Endothelial cell of umbilical vein (primary cell): ENCODE results near the gene KLF8. TPM values are rescaled to one million over a fixed set of nuclear protein-coding genes. Genes with fewer than 3 reads are reported as not detected.

Experiments used
- BruUV-seq: library from RNA; stranded (reverse); fragments of 400-500 nt; replicated peaks from 2 replicates; lab custom pipeline; 2021; lab: Mats Ljungman, UMichigan
- CTCF ChIA-PET: fragments of 300-600, 350-600 bp; sonication (Branson Sonifier 250); formaldehyde crosslinking; loops from one replicate; lab custom pipeline; 2021; ENCODE audit warnings: antibody characterized with exemption, inconsistent platforms; lab: Charles Lee
- POLR2A ChIA-PET: fragments of 300-600, 350-600 bp; sonication (Branson Sonifier 250); formaldehyde crosslinking; loops from one replicate; lab custom pipeline; 2021; ENCODE audit warnings: antibody characterized with exemption, inconsistent platforms; lab: Charles Lee
- DNase-seq: peaks from one replicate; pipeline ENCODE4 v3.0.0-alpha.2; 2011; ENCODE audit warnings: low read depth, low spot score
- FAIRE-seq: peaks from 2 replicates; lab custom pipeline; 2011; peaks lifted over from hg19 to GRCh38; lab: Jason Lieb, UNC
- H2AFZ ChIP-seq: 2 replicates; pipeline ENCODE4 v1.6.0; 2012; ENCODE audit warnings: low read depth, low read length, control low read depth, inconsistent platforms
- H3K27ac ChIP-seq: 2 replicates; pipeline ENCODE4 v1.5.1; 2011; ENCODE audit warnings: low read depth, mild to moderate bottlenecking, control low read depth, low read length, moderate library complexity; ENCODE audit not compliant: insufficient read depth
- H3K27me3 ChIP-seq, 2 experiments: 2 replicates each; pipeline versions ENCODE4 v1.6.0 to v1.6.1; 2011; ENCODE audit warnings: low read length in 2 of 2, mixed read lengths in 1 of 2; ENCODE audit not compliant: control insufficient read depth in 2 of 2, insufficient read depth in 2 of 2
- H3K36me3 ChIP-seq, 2 experiments: 2 replicates in 1 of 2; 3 replicates in 1 of 2; pipeline ENCODE4 v1.5.1; 2011; ENCODE audit warnings: low read length in 2 of 2, mild to moderate bottlenecking in 1 of 2, moderate library complexity in 1 of 2; ENCODE audit not compliant: control insufficient read depth in 2 of 2, insufficient read depth in 2 of 2; ENCODE audit errors: extremely low read depth in 1 of 2
- H3K4me1 ChIP-seq: 3 replicates; pipeline ENCODE4 v1.5.1; 2011; ENCODE audit warnings: mild to moderate bottlenecking, low read length; ENCODE audit not compliant: control insufficient read depth, insufficient read depth; ENCODE audit errors: extremely low read depth
- H3K4me2 ChIP-seq: 2 replicates; pipeline ENCODE4 v1.6.1; 2011; ENCODE audit warnings: low read length, control low read depth, mixed read lengths; ENCODE audit not compliant: insufficient read depth
- H3K4me3 ChIP-seq, 3 experiments: fragments of 200-600 bp in 1 of 3; sonication (generic), shearing (Covaris generic) in 1 of 3; replicated peaks in 1 of 3; 2 replicates each; pipeline ENCODE4 v1.5.1; 2011 to 2016; ENCODE audit warnings: control low read depth in 3 of 3, low read length in 3 of 3, mild to moderate bottlenecking in 2 of 3, inconsistent platforms in 1 of 3, low read depth in 1 of 3, moderate library complexity in 1 of 3; ENCODE audit not compliant: insufficient read depth in 1 of 3
- H3K79me2 ChIP-seq: 2 replicates; pipeline ENCODE4 v1.6.0; 2012; ENCODE audit warnings: low read length, inconsistent platforms; ENCODE audit not compliant: control insufficient read depth, insufficient read depth
- H3K9ac ChIP-seq: replicated peaks from 2 replicates; pipeline ENCODE3; 2011; ENCODE audit warnings: low read length, control low read depth; ENCODE audit not compliant: insufficient read depth; ENCODE audit errors: extremely low read depth
- H3K9me1 ChIP-seq: replicated peaks from 3 replicates; pipeline ENCODE4 v1.6.0; 2011; ENCODE audit warnings: mild to moderate bottlenecking, low read length; ENCODE audit not compliant: control insufficient read depth, insufficient read depth; ENCODE audit errors: extremely low read depth
- H3K9me3 ChIP-seq: replicated peaks from 2 replicates; pipeline ENCODE4 v1.5.1; 2012; ENCODE audit warnings: low read length, inconsistent platforms; ENCODE audit not compliant: control insufficient read depth, insufficient read depth
- H4K20me1 ChIP-seq: replicated peaks from 2 replicates; pipeline ENCODE3; 2011; ENCODE audit warnings: mild to moderate bottlenecking, low read length; ENCODE audit not compliant: control insufficient read depth, insufficient read depth; ENCODE audit errors: extremely low read depth
- EZH2 ChIP-seq: IDR thresholded peaks from 2 replicates; pipeline ENCODE4 v1.6.1; 2012; ENCODE audit warnings: borderline replicate concordance, low read depth, mild to moderate bottlenecking, moderate library complexity, low read length, inconsistent platforms; ENCODE audit not compliant: severe bottlenecking
- FOS ChIP-seq: IDR thresholded peaks from 2 replicates; pipeline ENCODE4 v1.6.1; 2011; ENCODE audit warnings: mild to moderate bottlenecking, low read length, moderate library complexity, borderline replicate concordance; ENCODE audit not compliant: insufficient read depth
- GATA2 ChIP-seq: IDR thresholded peaks from 2 replicates; pipeline ENCODE4 v1.7.0; 2011; ENCODE audit warnings: low read depth, mild to moderate bottlenecking, moderate library complexity, mixed read lengths, low read length; ENCODE audit not compliant: insufficient read length, insufficient read depth
- JUN ChIP-seq: IDR thresholded peaks from 2 replicates; pipeline ENCODE4 v1.6.1; 2011; ENCODE audit warnings: borderline replicate concordance, low read depth; ENCODE audit not compliant: insufficient read length, insufficient read depth
- MYC ChIP-seq: IDR thresholded peaks from one replicate; pipeline ENCODE4 v1.6.1; 2011; ENCODE audit warnings: mild to moderate bottlenecking, low read depth, low read length
- POLR2A ChIP-seq: IDR thresholded peaks from 2 replicates; pipeline ENCODE4 v1.6.1; 2012; ENCODE audit warnings: low read depth, mild to moderate bottlenecking, control low read depth, low read length
- POLR2AphosphoS5 ChIP-seq: IDR thresholded peaks from 2 replicates; pipeline ENCODE4 v1.6.1; 2012; ENCODE audit warnings: low read depth, mild to moderate bottlenecking, control low read depth, low read length, moderate library complexity; ENCODE audit not compliant: insufficient read depth
- dilution Hi-C: fragments of 300-500 bp; cut with MboI; formaldehyde crosslinking; loops from one replicate; pipeline ENCODE4 v1.15.0; 2019; ENCODE audit warnings: low sequenced_read_pairs; ENCODE audit not compliant: extremely low pct_ligation_motif_present
- intact Hi-C: fragments of 100-400 bp; cut with micrococcal nuclease; formaldehyde crosslinking; loops from one replicate; pipeline ENCODE4 v1.10.0; 2022
- polyA plus RNA-seq, 4 experiments: library from polyadenylated mRNA; depleted of rRNA in 3 of 4; stranded (reverse) in 3 of 4; unstranded in 1 of 4; fragments of >200 nt; gene quantifications; 2 replicates each; pipeline versions ENCODE4 v1.2.1 to v1.2.3, GENCODE V29; 2011 to 2012; ENCODE audit warnings: missing spikeins in 1 of 4
- total RNA-seq: library from RNA; stranded (reverse); gene quantifications from 2 replicates; pipeline ENCODE4 v1.2.3, GENCODE V29; 2021
- TF ChIP-seq, protein P1 (sequence below), 2 donors: IDR thresholded peaks; 1 replicate in 1 of 2; 2 replicates in 1 of 2; pipeline ENCODE4 v1.5.1; 2011; ENCODE audit warnings: low read length in 2 of 2, mild to moderate bottlenecking in 2 of 2, moderate library complexity in 2 of 2, control low read depth in 1 of 2, inconsistent platforms in 1 of 2, low read depth in 1 of 2; ENCODE audit not compliant: insufficient read depth in 1 of 2; ENCODE audit errors: extremely low read depth in 1 of 2
- TF ChIP-seq, protein P2 (sequence below): IDR thresholded peaks from 2 replicates; pipeline ENCODE4 v1.6.1; 2011; ENCODE audit not compliant: insufficient read depth, insufficient read length

The KLF8 gene
- total and polyA plus RNA-seq, 2 donors (not counting 3 experiments of a cell fraction or from before 2014, with no cell fraction given) = 1.0 to 2.0 TPM

DNA sequence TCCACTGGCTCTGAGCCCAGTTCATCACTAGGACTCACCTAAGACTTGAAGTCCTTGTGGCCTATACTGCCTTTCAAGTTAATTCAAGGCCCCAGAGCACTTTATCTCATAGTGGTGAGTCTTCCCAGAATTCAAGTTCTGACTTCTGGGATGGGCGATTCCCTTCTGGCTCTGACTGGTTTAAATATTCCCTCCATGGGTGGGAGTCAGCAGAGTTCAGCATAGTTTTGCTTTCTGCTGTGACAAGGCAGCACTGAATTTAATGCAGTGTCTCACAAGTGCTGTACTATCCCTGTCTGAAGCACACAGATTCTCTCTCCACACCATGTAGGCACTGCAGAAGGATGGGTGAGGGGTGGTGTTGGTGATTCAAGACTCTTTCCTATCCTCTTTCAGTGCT is 46.5 kb downstream of the KLF8 start:
- no peaks in the 10 kb centered on the region for H3K36me3 ChIP-seq
- CTCF ChIA-PET = no interaction called here
- H3K9me1 ChIP-seq = no peaks in the 10 kb centered on the region
- H3K4me2 ChIP-seq = no peak overlapping the region
- intact Hi-C loops = no loop called here
- H3K4me1 ChIP-seq = no peaks in the 10 kb centered on the region
- no peaks in the 10 kb centered on the region for H3K79me2 ChIP-seq
- TF ChIP-seq POLR2A (no peak), JUN (no peak), EZH2 (no peak), FOS (no peak), POLR2AphosphoS5 (no peak), MYC (no peak), GATA2 (no peak)
- TF ChIP-seq, protein P1, sequence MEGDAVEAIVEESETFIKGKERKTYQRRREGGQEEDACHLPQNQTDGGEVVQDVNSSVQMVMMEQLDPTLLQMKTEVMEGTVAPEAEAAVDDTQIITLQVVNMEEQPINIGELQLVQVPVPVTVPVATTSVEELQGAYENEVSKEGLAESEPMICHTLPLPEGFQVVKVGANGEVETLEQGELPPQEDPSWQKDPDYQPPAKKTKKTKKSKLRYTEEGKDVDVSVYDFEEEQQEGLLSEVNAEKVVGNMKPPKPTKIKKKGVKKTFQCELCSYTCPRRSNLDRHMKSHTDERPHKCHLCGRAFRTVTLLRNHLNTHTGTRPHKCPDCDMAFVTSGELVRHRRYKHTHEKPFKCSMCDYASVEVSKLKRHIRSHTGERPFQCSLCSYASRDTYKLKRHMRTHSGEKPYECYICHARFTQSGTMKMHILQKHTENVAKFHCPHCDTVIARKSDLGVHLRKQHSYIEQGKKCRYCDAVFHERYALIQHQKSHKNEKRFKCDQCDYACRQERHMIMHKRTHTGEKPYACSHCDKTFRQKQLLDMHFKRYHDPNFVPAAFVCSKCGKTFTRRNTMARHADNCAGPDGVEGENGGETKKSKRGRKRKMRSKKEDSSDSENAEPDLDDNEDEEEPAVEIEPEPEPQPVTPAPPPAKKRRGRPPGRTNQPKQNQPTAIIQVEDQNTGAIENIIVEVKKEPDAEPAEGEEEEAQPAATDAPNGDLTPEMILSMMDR (IDR thresholded peaks at IDR 0.05; ENCODE audit: extremely low read depth in 1 of 2, insufficient read depth in 1 of 2, low read depth in 1 of 2, low read length in 2 of 2) = no peak
- TF ChIP-seq, protein P2, sequence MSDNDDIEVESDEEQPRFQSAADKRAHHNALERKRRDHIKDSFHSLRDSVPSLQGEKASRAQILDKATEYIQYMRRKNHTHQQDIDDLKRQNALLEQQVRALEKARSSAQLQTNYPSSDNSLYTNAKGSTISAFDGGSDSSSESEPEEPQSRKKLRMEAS = no peak
- H3K9me3 ChIP-seq = no peaks in the 10 kb centered on the region
- H4K20me1 ChIP-seq = no peaks in the 10 kb centered on the region
- H3K9ac ChIP-seq = no peak overlapping the region
- POLR2A ChIA-PET = no interaction called here
- dilution Hi-C loops = no loop called here
- no peak overlapping the region for H3K27ac ChIP-seq
- BruUV-seq = no TSS peak
- DNase-seq (no peak), FAIRE-seq (no peak)
- no peak overlapping the region for H2AFZ ChIP-seq
- no peak overlapping the region for H3K4me3 ChIP-seq
- no peaks in the 10 kb centered on the region for H3K27me3 ChIP-seq
